OCI-LY3 (cell line): ENCODE results near the gene ZDHHC21.

Experiments used
- H2AFZ ChIP-seq: fragments of 200-600, 300-600 bp; shearing (Covaris generic); 2 replicates; pipeline ENCODE4 v1.6.0; 2014; ENCODE audit warnings: antibody characterized with exemption, low read depth, low read length
- H3K27ac ChIP-seq: fragments of 200-600, 300-600 bp; sonication (generic); 2 replicates; pipeline ENCODE4 v1.5.1; 2014; ENCODE audit warnings: mild to moderate bottlenecking, low read length, moderate library complexity, mixed read lengths
- H3K27me3 ChIP-seq: fragments of 200-600, 300-600 bp; sonication (generic); 2 replicates; pipeline ENCODE4 v1.6.1; 2014; ENCODE audit warnings: low read depth, low read length, mixed read lengths
- H3K36me3 ChIP-seq: fragments of 200-600, 300-600 bp; sonication (generic); replicated peaks from 2 replicates; pipeline ENCODE3; 2014; ENCODE audit warnings: low read depth, low read length, mixed read lengths
- H3K4me1 ChIP-seq: fragments of 300-600, 200-600 bp; sonication (generic); 2 replicates; pipeline ENCODE4 v1.6.1; 2014; ENCODE audit warnings: low read length, mixed read lengths
- H3K4me2 ChIP-seq: fragments of 200-600, 300-600 bp; sonication (generic); 2 replicates; pipeline ENCODE4 v1.6.1; 2014; ENCODE audit warnings: low read length, mixed read lengths
- H3K4me3 ChIP-seq: fragments of 300-600, 200-600 bp; sonication (generic); 2 replicates; pipeline ENCODE4 v1.5.1; 2014; ENCODE audit warnings: antibody characterized with exemption, mild to moderate bottlenecking, low read length, moderate library complexity
- H3K79me2 ChIP-seq: fragments of 300-600, 200-600 bp; shearing (Covaris generic); 2 replicates; pipeline ENCODE4 v1.6.1; 2014; ENCODE audit warnings: mild to moderate bottlenecking, low read length, mixed read lengths
- H3K9ac ChIP-seq: fragments of 300-600, 200-600 bp; shearing (Covaris generic); 2 replicates; pipeline ENCODE4 v1.6.0; 2014; ENCODE audit warnings: mild to moderate bottlenecking, low read length, moderate library complexity
- H3K9me3 ChIP-seq: fragments of 200-600, 300-600 bp; shearing (Covaris generic); 2 replicates; pipeline ENCODE4 v1.6.1; 2014; ENCODE audit warnings: low read length, mixed read lengths; ENCODE audit not compliant: insufficient read depth
- H4K20me1 ChIP-seq: fragments of 200-600, 300-600 bp; sonication (generic); 2 replicates; pipeline ENCODE4 v1.6.1; 2016; ENCODE audit warnings: low read length, mixed read lengths; ENCODE audit not compliant: insufficient read depth
- EZH2phosphoT487 ChIP-seq: fragments of 200-600 bp; shearing (Covaris generic); IDR thresholded peaks from 2 replicates; pipeline ENCODE4 v1.6.1; 2018; ENCODE audit warnings: antibody characterized with exemption, mixed run types, low read depth
- TF ChIP-seq, protein P1 (sequence below): fragments of 200-600, 300-600 bp; sonication (generic); IDR thresholded peaks from 2 replicates; pipeline ENCODE4 v1.5.1; 2014; ENCODE audit warnings: antibody characterized with exemption, low read length, low read depth

The ZDHHC21 gene, protein sequence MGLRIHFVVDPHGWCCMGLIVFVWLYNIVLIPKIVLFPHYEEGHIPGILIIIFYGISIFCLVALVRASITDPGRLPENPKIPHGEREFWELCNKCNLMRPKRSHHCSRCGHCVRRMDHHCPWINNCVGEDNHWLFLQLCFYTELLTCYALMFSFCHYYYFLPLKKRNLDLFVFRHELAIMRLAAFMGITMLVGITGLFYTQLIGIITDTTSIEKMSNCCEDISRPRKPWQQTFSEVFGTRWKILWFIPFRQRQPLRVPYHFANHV

DNA sequence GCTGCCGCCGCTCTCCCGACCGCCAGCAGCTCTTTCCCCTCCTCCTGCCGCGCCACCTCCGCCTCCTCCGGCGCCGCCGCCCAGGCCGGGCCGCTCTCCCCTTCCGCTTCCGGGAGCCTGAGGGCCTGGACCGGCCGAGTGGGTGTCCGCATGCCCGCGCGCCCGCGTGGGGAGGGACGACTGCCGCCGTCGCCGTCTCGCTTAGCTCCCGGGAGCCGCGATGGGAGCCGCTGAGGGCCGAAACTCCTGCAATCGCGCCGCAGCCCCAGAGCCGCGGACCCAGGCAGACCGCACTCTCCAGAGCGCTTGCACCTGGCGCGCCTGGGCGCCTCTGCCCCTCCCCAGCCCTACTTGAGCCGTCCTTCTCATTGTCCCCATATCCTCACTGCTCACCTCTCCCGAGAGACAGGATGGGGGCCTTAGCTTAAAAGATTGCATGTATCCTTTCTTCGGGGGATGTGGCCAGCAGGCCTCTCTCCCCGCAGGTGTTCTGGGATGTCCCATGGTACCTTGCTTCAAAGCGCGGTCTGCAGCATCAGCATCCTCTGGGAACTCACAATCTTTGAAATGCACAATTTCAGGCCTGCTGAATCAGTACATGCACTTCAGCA, at the start of gene ZDHHC21:
Gene ZDHHC21 (minus strand): TSS at position 182 of the 611 bp plus-strand sequence. CDS start 19,092 bp downstream, outside the sequence.
- Histone ChIP-seq H2AFZ (peak within 1 kb of the TSS; percentile 28), H4K20me1 (no peaks in the 10 kb centered on the region), H3K4me2 (peak within 1 kb of the TSS; percentile 98), H3K27me3 (peaks cover 4% of the 10 kb centered on the region), H3K27ac (peak within 1 kb of the TSS; percentile 92), H3K4me1 (peaks cover 39% of the 10 kb centered on the region), H3K9me3 (no peaks in the 10 kb centered on the region), H3K36me3 (peaks cover 12% of the 10 kb centered on the region), H3K9ac (peak within 1 kb of the TSS; percentile 97), H3K4me3 (peak within 1 kb of the TSS; percentile 91), H3K79me2 (peaks cover 40% of the 10 kb centered on the region)
- TF ChIP-seq, protein P1, sequence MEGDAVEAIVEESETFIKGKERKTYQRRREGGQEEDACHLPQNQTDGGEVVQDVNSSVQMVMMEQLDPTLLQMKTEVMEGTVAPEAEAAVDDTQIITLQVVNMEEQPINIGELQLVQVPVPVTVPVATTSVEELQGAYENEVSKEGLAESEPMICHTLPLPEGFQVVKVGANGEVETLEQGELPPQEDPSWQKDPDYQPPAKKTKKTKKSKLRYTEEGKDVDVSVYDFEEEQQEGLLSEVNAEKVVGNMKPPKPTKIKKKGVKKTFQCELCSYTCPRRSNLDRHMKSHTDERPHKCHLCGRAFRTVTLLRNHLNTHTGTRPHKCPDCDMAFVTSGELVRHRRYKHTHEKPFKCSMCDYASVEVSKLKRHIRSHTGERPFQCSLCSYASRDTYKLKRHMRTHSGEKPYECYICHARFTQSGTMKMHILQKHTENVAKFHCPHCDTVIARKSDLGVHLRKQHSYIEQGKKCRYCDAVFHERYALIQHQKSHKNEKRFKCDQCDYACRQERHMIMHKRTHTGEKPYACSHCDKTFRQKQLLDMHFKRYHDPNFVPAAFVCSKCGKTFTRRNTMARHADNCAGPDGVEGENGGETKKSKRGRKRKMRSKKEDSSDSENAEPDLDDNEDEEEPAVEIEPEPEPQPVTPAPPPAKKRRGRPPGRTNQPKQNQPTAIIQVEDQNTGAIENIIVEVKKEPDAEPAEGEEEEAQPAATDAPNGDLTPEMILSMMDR, result no peak
- TF ChIP-seq EZH2phosphoT487, result no peak

DNA sequence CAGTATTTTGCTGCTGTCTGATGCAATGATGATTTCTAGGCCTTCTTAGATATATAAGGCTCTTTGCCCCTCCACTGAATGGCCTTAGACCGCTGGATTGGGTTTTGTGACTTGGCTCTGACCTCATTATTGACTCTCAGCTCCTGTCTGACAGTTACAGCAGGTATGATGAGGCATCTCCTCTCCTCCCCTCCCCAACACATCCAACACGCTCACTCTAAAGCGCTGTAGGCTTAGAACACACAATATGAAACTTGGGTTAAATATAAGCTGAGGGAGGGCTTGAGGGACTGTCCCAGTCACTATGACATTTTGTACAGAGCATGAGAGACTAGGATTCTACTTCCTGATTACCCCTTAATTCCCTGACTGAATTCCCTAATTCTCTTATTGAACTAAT, 48.1 kb upstream of the ZDHHC21 start:
- peak overlapping the region; percentile 24; the same call in 1 of the 2 replicates for H3K27ac ChIP-seq
- H3K36me3 ChIP-seq, result no peaks in the 10 kb centered on the region
- peak overlapping the region; percentile 66 for H3K4me2 ChIP-seq
- H2AFZ ChIP-seq, result peak overlapping the region; percentile 29
- H3K9me3 ChIP-seq, result no peaks in the 10 kb centered on the region
- peak overlapping the region; percentile 16; the same call in 1 of the 2 replicates for H3K9ac ChIP-seq
- TF ChIP-seq, protein P1, result no peak
- no peaks in the 10 kb centered on the region for H4K20me1 ChIP-seq
- no peaks in the 10 kb centered on the region for H3K27me3 ChIP-seq
- H3K79me2 ChIP-seq, result no peaks in the 10 kb centered on the region
- peak overlapping the region; percentile 36 for H3K4me3 ChIP-seq
- peaks cover 23% of the 10 kb centered on the region for H3K4me1 ChIP-seq

DNA sequence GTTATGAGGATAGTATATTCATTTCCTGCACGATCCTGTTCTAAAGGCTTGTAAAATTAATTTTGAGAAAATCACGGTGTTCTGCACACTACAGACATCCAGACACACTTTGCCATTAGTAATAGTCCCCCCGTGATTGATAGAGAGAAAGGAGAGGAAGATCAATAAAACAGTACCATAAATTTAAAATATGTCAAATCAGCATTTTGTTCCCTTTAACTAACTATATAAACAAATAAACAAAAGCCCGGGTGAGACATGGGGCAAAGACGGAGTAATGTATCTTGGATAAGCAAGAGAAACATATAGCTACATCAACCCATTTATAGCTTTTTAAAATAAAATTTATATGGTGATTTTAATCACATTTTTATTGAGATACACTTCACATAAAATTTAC, 39.9 kb upstream of the ZDHHC21 start:
- Histone ChIP-seq H3K4me3 (no peak overlapping the region), H2AFZ (no peak overlapping the region), H3K9me3 (no peaks in the 10 kb centered on the region), H3K27ac (no peak overlapping the region), H3K79me2 (no peaks in the 10 kb centered on the region), H3K4me2 (no peak overlapping the region), H4K20me1 (no peaks in the 10 kb centered on the region), H3K36me3 (no peaks in the 10 kb centered on the region), H3K9ac (no peak overlapping the region), H3K27me3 (peaks cover 17% of the 10 kb centered on the region; the same call in 1 of the 2 replicates), H3K4me1 (no peaks in the 10 kb centered on the region)
- TF ChIP-seq, protein P1, result no peak
- TF ChIP-seq EZH2phosphoT487, result no peak

DNA sequence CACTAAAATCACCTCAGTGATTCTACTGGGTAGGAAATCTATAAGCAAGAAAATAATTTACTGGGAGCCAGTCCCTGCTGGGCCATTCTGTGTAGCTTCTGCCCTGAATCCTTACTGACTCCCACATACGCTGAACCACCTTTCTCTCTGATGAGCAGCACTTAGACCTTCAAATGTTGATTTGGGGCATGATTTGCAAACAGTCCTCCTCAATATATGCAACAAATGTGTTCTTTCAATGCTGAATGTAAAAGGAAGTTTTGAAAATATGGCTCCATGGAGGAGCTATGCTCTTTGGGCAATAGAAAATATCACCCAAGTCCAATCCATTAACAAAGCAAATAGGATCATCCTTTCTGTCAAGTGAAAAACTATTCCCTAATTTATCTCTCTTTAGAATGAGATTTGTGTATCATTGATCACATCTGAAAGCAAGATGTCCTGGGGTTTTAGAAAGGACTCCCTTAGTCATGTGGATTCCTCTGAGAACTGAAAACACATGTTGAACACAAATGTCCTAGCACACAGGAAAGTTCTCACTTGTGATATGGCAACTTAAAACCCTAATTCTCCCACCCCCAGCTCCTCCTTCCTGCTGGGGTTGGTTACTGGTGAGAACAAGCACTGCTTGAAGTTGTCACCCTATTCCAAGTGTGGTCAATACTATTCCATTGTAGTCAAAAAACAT, 38.2 kb upstream of the ZDHHC21 start:
- no peaks in the 10 kb centered on the region for H3K9me3 ChIP-seq
- no peaks in the 10 kb centered on the region for H4K20me1 ChIP-seq
- no peak overlapping the region for H3K4me2 ChIP-seq
- H3K4me3 ChIP-seq, result no peak overlapping the region
- H3K27me3 ChIP-seq, result peaks cover 17% of the 10 kb centered on the region; the same call in 1 of the 2 replicates
- H3K9ac ChIP-seq, result no peak overlapping the region
- no peaks in the 10 kb centered on the region for H3K79me2 ChIP-seq
- no peak for TF ChIP-seq EZH2phosphoT487
- TF ChIP-seq, protein P1, result no peak
- H3K4me1 ChIP-seq, result no peaks in the 10 kb centered on the region
- H3K36me3 ChIP-seq, result no peaks in the 10 kb centered on the region
- no peak overlapping the region for H3K27ac ChIP-seq
- H2AFZ ChIP-seq, result no peak overlapping the region
